Liver (tissue), 9 donors: Measurements from ENCODE around the gene ADIRF. TPM values are rescaled to one million over a fixed set of nuclear protein-coding genes. Genes with fewer than 3 reads are reported as not detected.

Experiments
- DNase-seq: peaks from one replicate; pipeline ENCODE4 v3.0.0-alpha.2; 2017; ENCODE audit warnings: low spot score
- H3K27ac ChIP-seq, 2 donors: one replicate each; pipeline ENCODE4 v1.7.0; 2013; ENCODE audit warnings: inconsistent platforms in 2 of 2, low read length in 2 of 2, control low read depth in 1 of 2, low read depth in 1 of 2, mild to moderate bottlenecking in 1 of 2
- H3K27me3 ChIP-seq, 4 donors: one replicate each; pipeline versions ENCODE4 v1.6.1 to v1.7.0; 2013; ENCODE audit warnings: low read length in 3 of 4, inconsistent platforms in 1 of 4, mild to moderate bottlenecking in 1 of 4, moderate library complexity in 1 of 4; ENCODE audit not compliant: control insufficient read depth in 4 of 4, insufficient read depth in 4 of 4
- H3K36me3 ChIP-seq, 4 donors: one replicate each; pipeline versions ENCODE4 v1.6.1 to v1.7.0; 2013; ENCODE audit warnings: low read length in 3 of 4, mild to moderate bottlenecking in 3 of 4, low read depth in 1 of 4, moderate library complexity in 1 of 4; ENCODE audit not compliant: control insufficient read depth in 4 of 4, insufficient read depth in 3 of 4
- H3K4me1 ChIP-seq, 4 donors: one replicate each; pipeline versions ENCODE4 v1.6.1 to v1.7.0; 2013; ENCODE audit warnings: low read length in 3 of 4, mild to moderate bottlenecking in 3 of 4, moderate library complexity in 1 of 4; ENCODE audit not compliant: control insufficient read depth in 4 of 4, insufficient read depth in 4 of 4
- H3K4me3 ChIP-seq, 3 donors: one replicate each; pipeline versions ENCODE4 v1.6.1 to v1.7.0; 2013; ENCODE audit warnings: low read length in 3 of 3, control low read depth in 1 of 3, low read depth in 1 of 3, mild to moderate bottlenecking in 1 of 3
- H3K9ac ChIP-seq, 2 donors: one replicate each; pipeline ENCODE4 v1.7.0; 2013; ENCODE audit warnings: low read length in 2 of 2, mild to moderate bottlenecking in 2 of 2, moderate library complexity in 2 of 2, control low read depth in 1 of 2, low read depth in 1 of 2
- H3K9me3 ChIP-seq, 4 donors: one replicate each; pipeline versions ENCODE4 v1.6.1 to v1.7.0; 2013; ENCODE audit warnings: low read length in 3 of 4; ENCODE audit not compliant: control insufficient read depth in 4 of 4
- ATF3 ChIP-seq: IDR thresholded peaks from 2 replicates; pipeline ENCODE4 v1.6.1; 2016; ENCODE audit warnings: antibody characterized with exemption
- CTCF ChIP-seq: fragments of 150-350 bp; IDR thresholded peaks from 2 replicates; pipeline ENCODE4 v1.5.1; 2017; ENCODE audit warnings: improper control_type of control experiment, low read depth, low read length; ENCODE audit not compliant: missing input control
- EGR1 ChIP-seq, 2 donors: IDR thresholded peaks; 2 replicates each; pipeline ENCODE4 v1.6.1; 2016 to 2018; ENCODE audit warnings: antibody characterized with exemption in 2 of 2, low read depth in 2 of 2
- FOXA1 ChIP-seq: IDR thresholded peaks from 2 replicates; pipeline ENCODE4 v1.6.1; 2016; ENCODE audit warnings: antibody characterized with exemption
- FOXA2 ChIP-seq: IDR thresholded peaks from 2 replicates; pipeline ENCODE4 v1.6.1; 2016; ENCODE audit warnings: antibody characterized with exemption
- GABPA ChIP-seq, 2 donors: IDR thresholded peaks in 1 of 2; conservative IDR thresholded peaks in 1 of 2; 2 replicates each; pipeline ENCODE4 v1.6.1; 2016; ENCODE audit warnings: antibody characterized with exemption in 2 of 2, mild to moderate bottlenecking in 1 of 2, moderate library complexity in 1 of 2
- HNF4A ChIP-seq, 2 donors: conservative IDR thresholded peaks; 2 replicates each; pipeline ENCODE4 v1.6.1; 2016; ENCODE audit warnings: antibody characterized with exemption in 2 of 2, mild to moderate bottlenecking in 2 of 2
- HNF4G ChIP-seq: IDR thresholded peaks from 2 replicates; pipeline ENCODE4 v1.6.1; 2016; ENCODE audit warnings: antibody characterized with exemption
- JUND ChIP-seq, 2 donors: IDR thresholded peaks; 2 replicates each; pipeline ENCODE4 v1.6.1; 2016; ENCODE audit warnings: antibody characterized with exemption in 2 of 2
- MAX ChIP-seq: IDR thresholded peaks from 2 replicates; pipeline ENCODE4 v1.6.1; 2016; ENCODE audit warnings: antibody characterized with exemption
- NR2F2 ChIP-seq: IDR thresholded peaks from 2 replicates; pipeline ENCODE4 v1.6.1; 2016; ENCODE audit warnings: antibody characterized with exemption
- RAD21 ChIP-seq, 2 donors: IDR thresholded peaks; 2 replicates each; pipeline ENCODE4 v1.6.1; 2016; ENCODE audit warnings: antibody characterized with exemption in 2 of 2, mild to moderate bottlenecking in 2 of 2
- REST ChIP-seq: IDR thresholded peaks from 2 replicates; pipeline ENCODE4 v1.6.1; 2016; ENCODE audit warnings: antibody characterized with exemption, mild to moderate bottlenecking
- RXRA ChIP-seq, 2 donors: IDR thresholded peaks; 2 replicates each; pipeline ENCODE4 v1.6.1; 2017 to 2018; ENCODE audit warnings: antibody characterized with exemption in 2 of 2, mild to moderate bottlenecking in 1 of 2
- SP1 ChIP-seq: IDR thresholded peaks from 2 replicates; pipeline ENCODE4 v1.6.1; 2018; ENCODE audit warnings: antibody characterized with exemption, mild to moderate bottlenecking
- TAF1 ChIP-seq: conservative IDR thresholded peaks from 2 replicates; pipeline ENCODE4 v1.6.1; 2016; ENCODE audit warnings: antibody characterized with exemption, mild to moderate bottlenecking
- YY1 ChIP-seq: IDR thresholded peaks from 2 replicates; pipeline ENCODE4 v1.6.1; 2016; ENCODE audit warnings: antibody characterized with exemption, mild to moderate bottlenecking
- ZBTB33 ChIP-seq: IDR thresholded peaks from 2 replicates; pipeline ENCODE4 v1.6.1; 2016; ENCODE audit warnings: antibody characterized with exemption
- WGBS: extraction: QIAGEN DNeasy Blood & Tissue Kit; methylation state at CpG from one replicate; pipeline ENCODE4 v1.1.7; 2013; 5-methylcytosine and 5-hydroxymethylcytosine counted together
- polyA plus RNA-seq, 2 donors: library from polyadenylated mRNA; stranded (reverse) in 1 of 2; unstranded in 1 of 2; fragments of 200-250 nt in 1 of 2; fragments of >200 nt in 1 of 2; fragmentation: Nextera tagmentation in 1 of 2; extraction: Ambion mirVana in 1 of 2; gene quantifications; one replicate each; pipeline versions ENCODE4 v1.2.1 to v1.2.3, GENCODE V29; 2013 to 2015
- total RNA-seq, 2 donors: library from RNA; depleted of rRNA; stranded (reverse); fragments of >200 nt; gene quantifications; one replicate each; pipeline ENCODE4 v1.2.3, GENCODE V29; 2014
- donor health status: healthy.
- donor health status: healthy.
- donor health status: healthy.
- donor health status: healthy.
- donor health status: healthy.

Gene ADIRF
- total and polyA plus RNA-seq, 4 donors, result 0.61 to 96.3 (median 35.8) TPM

- TF ChIP-seq MAX (no peak), RXRA (IDR thresholded peaks at IDR 0.05) (no peak), FOXA2 (no peak), TAF1 (no peak), GABPA (IDR thresholded peaks at IDR 0.05 in 1 of 2, conservative IDR thresholded peaks at IDR 0.05 in 1 of 2) (no peak), ATF3 (no peak), HNF4A (conservative IDR thresholded peaks at IDR 0.05) (no peak), FOXA1 (no peak), ZBTB33 (no peak), NR2F2 (no peak), CTCF (no peak), RAD21 (IDR thresholded peaks at IDR 0.05) (no peak), EGR1 (IDR thresholded peaks at IDR 0.05; ENCODE audit: low read depth in 2 of 2) (no peak), HNF4G (no peak), JUND (IDR thresholded peaks at IDR 0.05) (no peak)
- H3K9ac ChIP-seq, result no peak overlapping the region
Observed at GRCh38 chr10:86992456-86992855, 24.2 kb downstream of the ADIRF start.

GRCh38 chr10:86992929-86993328 lies 24.6 kb downstream of the ADIRF start:
- TF ChIP-seq TAF1, result no peak
- no peak for TF ChIP-seq HNF4G
- TF ChIP-seq RXRA (IDR thresholded peaks at IDR 0.05), result no peak
- TF ChIP-seq GABPA (IDR thresholded peaks at IDR 0.05 in 1 of 2, conservative IDR thresholded peaks at IDR 0.05 in 1 of 2), result no peak
- no peak for TF ChIP-seq EGR1 (IDR thresholded peaks at IDR 0.05; ENCODE audit: low read depth in 2 of 2)
- TF ChIP-seq MAX, result no peak
- no peak for TF ChIP-seq HNF4A (conservative IDR thresholded peaks at IDR 0.05)
- TF ChIP-seq SP1, result no peak
- TF ChIP-seq REST, result no peak
- no peak for TF ChIP-seq FOXA2
- no peak for TF ChIP-seq NR2F2
- no peak for TF ChIP-seq ZBTB33
- no peak for TF ChIP-seq FOXA1
- no peak for TF ChIP-seq JUND (IDR thresholded peaks at IDR 0.05)
- TF ChIP-seq YY1, result no peak
- no peak for TF ChIP-seq CTCF
- TF ChIP-seq RAD21 (IDR thresholded peaks at IDR 0.05), result no peak
- TF ChIP-seq ATF3, result no peak
- Histone ChIP-seq H3K36me3 (no peaks in the 10 kb centered on the region), H3K27ac (no peak overlapping the region), H3K27me3 (no peaks in the 10 kb centered on the region), H3K9me3 (no peaks in the 10 kb centered on the region), H3K4me3 (no peak overlapping the region), H3K9ac (no peak overlapping the region), H3K4me1 (no peaks in the 10 kb centered on the region)
- 81% methylated on average over 2 of the region's 2 CpGs for WGBS
- no peak for DNase-seq

More at GRCh38 chr10:86992456-86992855, 24.2 kb downstream of the ADIRF start:
- H3K4me1 ChIP-seq, result no peaks in the 10 kb centered on the region
- H3K27me3 ChIP-seq, result no peaks in the 10 kb centered on the region
- no peaks in the 10 kb centered on the region for H3K9me3 ChIP-seq
- H3K36me3 ChIP-seq, result no peaks in the 10 kb centered on the region
- no peak overlapping the region for H3K4me3 ChIP-seq
- DNase-seq, result no peak
- H3K27ac ChIP-seq, result no peak overlapping the region
